Endothelial cell (in vitro differentiated cells): Measurements from ENCODE around the gene MYLK. TPM values are rescaled to one million over a fixed set of nuclear protein-coding genes. Genes with fewer than 3 reads are reported as not detected.
"Not testable (repeated sequence)": the region's sequence is repeated elsewhere in the genome, so short reads cannot be mapped to it uniquely, and the experiment has no call there.

Source experiments
- DNase-seq: peaks from one replicate; pipeline ENCODE4 v3.0.0; 2021; ENCODE audit warnings: low spot score
- H3K27ac Mint-ChIP-seq: one replicate; pipeline ENCODE4 v1.8.0; 2021; ENCODE audit warnings: mixed read lengths, inconsistent platforms; ENCODE audit not compliant: unreplicated experiment
- H3K27me3 Mint-ChIP-seq: one replicate; pipeline ENCODE4 v1.8.0; 2021; ENCODE audit warnings: mild to moderate bottlenecking, moderate library complexity, mixed read lengths, inconsistent platforms; ENCODE audit not compliant: unreplicated experiment
- H3K36me3 Mint-ChIP-seq: one replicate; pipeline ENCODE4 v1.8.0; 2021; ENCODE audit warnings: mild to moderate bottlenecking, low read depth, mixed read lengths, inconsistent platforms; ENCODE audit not compliant: unreplicated experiment
- H3K4me1 Mint-ChIP-seq: one replicate; pipeline ENCODE4 v1.8.0; 2021; ENCODE audit warnings: mild to moderate bottlenecking, mixed read lengths, inconsistent platforms; ENCODE audit not compliant: unreplicated experiment
- H3K4me3 Mint-ChIP-seq: one replicate; pipeline ENCODE4 v1.8.0; 2021; ENCODE audit warnings: mild to moderate bottlenecking, mixed read lengths, inconsistent platforms; ENCODE audit not compliant: unreplicated experiment
- H3K9me3 Mint-ChIP-seq: one replicate; pipeline ENCODE4 v1.8.0; 2021; ENCODE audit warnings: mixed read lengths, inconsistent platforms; ENCODE audit not compliant: unreplicated experiment
- total RNA-seq: library from RNA; stranded (reverse); fragmentation: NEBNext Ultra II Directional; extraction: Animal tissue kit (Norgen Biotek cat#: 25700); gene quantifications from one replicate; pipeline ENCODE4 v1.2.1, GENCODE V29; 2021; ENCODE audit not compliant: unreplicated experiment
- TF ChIP-seq, protein P1 (sequence below): fragments of 200-600 bp; sonication (generic); IDR thresholded peaks from one replicate; pipeline ENCODE4 v1.5.0; 2021; ENCODE audit warnings: antibody characterized with exemption; ENCODE audit not compliant: unreplicated experiment

MYLK gene
- total RNA-seq, 1 donor from 2014 or later, result 7.8 TPM

DNA sequence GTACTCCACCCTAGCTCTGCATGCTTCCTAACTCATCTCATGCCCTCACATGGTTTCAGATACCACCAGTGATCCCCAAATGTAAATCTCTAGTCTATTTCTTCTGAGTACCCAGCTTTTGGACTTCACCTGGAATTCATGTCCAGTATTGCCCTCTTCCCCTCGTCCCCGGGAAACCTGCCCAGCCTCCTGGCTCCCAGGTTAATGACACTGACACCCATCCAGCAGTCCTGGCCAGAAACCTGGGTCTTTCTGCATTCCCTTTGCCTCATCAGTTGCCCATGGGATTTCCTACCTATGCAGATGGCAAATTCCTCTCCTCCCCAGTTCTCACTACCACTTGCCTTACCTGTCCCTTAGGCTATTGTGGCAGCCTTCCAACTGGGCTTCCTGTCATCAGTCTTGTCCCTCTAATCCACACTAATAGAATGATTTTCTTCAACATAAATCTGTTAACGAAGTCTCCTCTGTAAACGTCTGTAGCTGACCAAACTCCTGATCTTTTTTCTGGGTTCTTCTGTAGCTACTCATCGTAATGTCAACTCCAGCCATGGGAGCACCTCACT is 15.3 kb upstream of the MYLK start:
- H3K27ac Mint-ChIP-seq, result no peak overlapping the region
- TF ChIP-seq, protein P1, sequence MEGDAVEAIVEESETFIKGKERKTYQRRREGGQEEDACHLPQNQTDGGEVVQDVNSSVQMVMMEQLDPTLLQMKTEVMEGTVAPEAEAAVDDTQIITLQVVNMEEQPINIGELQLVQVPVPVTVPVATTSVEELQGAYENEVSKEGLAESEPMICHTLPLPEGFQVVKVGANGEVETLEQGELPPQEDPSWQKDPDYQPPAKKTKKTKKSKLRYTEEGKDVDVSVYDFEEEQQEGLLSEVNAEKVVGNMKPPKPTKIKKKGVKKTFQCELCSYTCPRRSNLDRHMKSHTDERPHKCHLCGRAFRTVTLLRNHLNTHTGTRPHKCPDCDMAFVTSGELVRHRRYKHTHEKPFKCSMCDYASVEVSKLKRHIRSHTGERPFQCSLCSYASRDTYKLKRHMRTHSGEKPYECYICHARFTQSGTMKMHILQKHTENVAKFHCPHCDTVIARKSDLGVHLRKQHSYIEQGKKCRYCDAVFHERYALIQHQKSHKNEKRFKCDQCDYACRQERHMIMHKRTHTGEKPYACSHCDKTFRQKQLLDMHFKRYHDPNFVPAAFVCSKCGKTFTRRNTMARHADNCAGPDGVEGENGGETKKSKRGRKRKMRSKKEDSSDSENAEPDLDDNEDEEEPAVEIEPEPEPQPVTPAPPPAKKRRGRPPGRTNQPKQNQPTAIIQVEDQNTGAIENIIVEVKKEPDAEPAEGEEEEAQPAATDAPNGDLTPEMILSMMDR, result no peak

DNA sequence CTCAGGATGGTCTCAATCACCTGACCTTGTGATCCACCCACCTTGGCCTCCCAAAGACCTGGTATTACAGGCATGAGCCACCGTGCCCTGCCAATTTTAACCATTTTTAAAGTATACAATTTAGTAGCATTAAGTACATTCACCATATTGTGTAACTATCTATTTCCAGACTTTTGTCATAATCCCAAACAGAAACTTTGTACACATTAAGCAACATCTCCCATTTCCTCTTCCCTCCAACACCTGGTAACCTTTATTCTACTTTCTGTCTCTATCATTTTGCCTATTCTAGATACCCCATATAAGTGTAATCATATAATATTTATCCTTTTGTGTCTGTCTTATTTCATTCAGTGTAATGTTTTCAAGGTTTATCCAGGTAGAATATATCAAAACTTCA is 8.9 kb upstream of the MYLK start:
- Mint-ChIP-seq H3K4me1 (no peaks in the 10 kb centered on the region), H3K27ac (no peak overlapping the region), H3K4me3 (no peak overlapping the region), H3K36me3 (peaks cover 12% of the 10 kb centered on the region), H3K9me3 (peaks cover 14% of the 10 kb centered on the region), H3K27me3 (no peaks in the 10 kb centered on the region)
- no peak for DNase-seq
- TF ChIP-seq, protein P1, result no peak

More for the DNA sequence above, 15.3 kb upstream of the MYLK start:
- Mint-ChIP-seq H3K36me3 (no peaks in the 10 kb centered on the region), H3K4me3 (no peak overlapping the region), H3K4me1 (no peaks in the 10 kb centered on the region), H3K9me3 (no peaks in the 10 kb centered on the region), H3K27me3 (no peaks in the 10 kb centered on the region)
- DNase-seq, result no peak

DNA sequence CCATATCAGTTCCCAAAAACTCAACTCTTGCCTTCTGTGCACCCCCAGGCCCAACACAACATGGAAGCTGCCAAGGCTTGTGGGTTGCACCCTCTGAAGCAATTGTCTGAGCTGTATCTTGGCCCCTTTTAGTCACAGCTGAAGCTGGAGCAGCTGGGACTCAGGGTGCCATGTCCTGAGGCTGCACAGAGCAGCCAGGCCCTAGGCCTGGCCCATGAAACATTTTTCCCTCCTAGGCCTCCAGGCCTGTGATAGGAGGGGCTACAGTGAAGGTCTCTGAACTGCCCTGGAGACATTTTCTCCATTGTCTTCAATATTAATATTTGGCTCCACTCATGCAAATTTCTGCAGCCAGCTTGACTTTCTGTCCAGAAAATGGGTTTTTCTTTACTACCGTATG is 8.1 kb upstream of the MYLK start:
- TF ChIP-seq, protein P1, result no peak
- no peak overlapping the region for H3K4me3 Mint-ChIP-seq
- H3K27me3 Mint-ChIP-seq, result no peaks in the 10 kb centered on the region
- H3K27ac Mint-ChIP-seq, result no peak overlapping the region
- H3K9me3 Mint-ChIP-seq, result peaks cover 14% of the 10 kb centered on the region
- no peaks in the 10 kb centered on the region for H3K4me1 Mint-ChIP-seq
- DNase-seq, result no peak
- peaks cover 12% of the 10 kb centered on the region for H3K36me3 Mint-ChIP-seq

DNA sequence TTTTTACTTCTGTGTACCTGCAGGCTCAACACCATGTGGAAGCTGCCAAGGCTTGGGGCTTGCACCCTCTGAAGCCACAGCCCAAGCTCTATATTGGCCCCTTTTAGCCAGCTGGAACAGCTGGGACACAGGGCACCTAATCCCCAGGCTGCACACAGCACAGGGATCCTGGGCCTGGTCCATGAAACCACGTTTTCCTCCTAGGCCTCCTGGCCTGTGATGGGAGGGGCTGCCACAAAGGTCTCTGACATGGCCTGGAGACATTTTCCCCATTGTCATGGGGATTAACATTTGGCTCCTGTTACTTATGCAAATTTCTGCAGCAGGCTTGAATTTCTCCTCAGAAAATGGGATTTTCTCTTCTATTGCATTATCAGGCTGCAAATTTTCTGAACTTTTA is 6.9 kb upstream of the MYLK start:
- not testable (repeated sequence) for H3K4me3 Mint-ChIP-seq, DNase-seq, H3K27ac Mint-ChIP-seq, H3K27me3 Mint-ChIP-seq, H3K4me1 Mint-ChIP-seq
- H3K36me3 Mint-ChIP-seq, result peaks cover 12% of the 10 kb centered on the region
- peaks cover 14% of the 10 kb centered on the region for H3K9me3 Mint-ChIP-seq

DNA sequence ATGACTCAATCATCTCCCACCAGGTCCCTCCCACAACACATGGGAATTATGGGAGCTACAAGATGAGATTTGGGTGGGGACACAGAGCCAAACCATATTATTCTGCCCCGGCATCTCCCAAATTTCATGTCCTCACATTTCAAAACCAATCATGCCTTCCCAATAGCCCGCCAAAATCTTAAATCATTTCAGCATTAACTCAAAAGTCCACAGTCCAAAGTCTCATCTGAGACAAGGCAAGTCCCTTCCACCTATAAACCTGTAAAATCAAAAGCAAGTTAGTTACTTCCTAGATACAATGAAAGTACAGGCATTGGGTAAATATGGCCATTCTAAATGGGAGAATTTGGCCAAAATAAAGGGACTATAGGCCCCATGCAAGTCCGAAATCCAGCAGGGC is 6.0 kb upstream of the MYLK start:
- H3K4me3 Mint-ChIP-seq, H3K27ac Mint-ChIP-seq, H3K27me3 Mint-ChIP-seq, H3K4me1 Mint-ChIP-seq, DNase-seq: not testable (repeated sequence)
- H3K36me3 Mint-ChIP-seq, result peaks cover 12% of the 10 kb centered on the region
- H3K9me3 Mint-ChIP-seq, result peaks cover 14% of the 10 kb centered on the region

DNA sequence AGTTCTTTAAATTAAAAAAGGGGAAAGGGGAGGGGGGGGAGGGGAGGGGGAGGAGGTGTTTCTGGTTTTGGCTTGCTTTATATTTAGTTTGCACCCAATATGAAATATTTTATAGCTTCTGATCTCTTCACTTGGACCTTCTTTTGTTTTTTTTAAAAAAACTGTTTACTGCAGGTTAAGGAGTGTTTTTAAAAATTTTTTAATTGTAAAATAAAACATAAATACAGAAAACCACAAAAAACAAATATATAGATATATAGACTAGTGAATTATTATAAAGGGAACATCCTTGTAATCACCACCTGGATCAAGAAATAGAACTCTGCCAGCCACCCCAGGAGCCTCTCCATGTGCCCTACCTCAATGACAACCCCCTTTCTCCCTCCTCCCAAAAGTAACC is 861 bp upstream of the MYLK start:
- TF ChIP-seq, protein P1, result no peak
- peaks cover 5% of the 10 kb centered on the region for H3K9me3 Mint-ChIP-seq
- H3K36me3 Mint-ChIP-seq, result peaks cover 5% of the 10 kb centered on the region
- peaks cover 17% of the 10 kb centered on the region for H3K27me3 Mint-ChIP-seq
- no peak overlapping the region for H3K27ac Mint-ChIP-seq
- H3K4me3 Mint-ChIP-seq, result no peak overlapping the region
- peaks cover 14% of the 10 kb centered on the region for H3K4me1 Mint-ChIP-seq
- no peak for DNase-seq
